Chondrocyte (in vitro differentiated cells): ENCODE results near the gene TBC1D21. TPM values are rescaled to one million over a fixed set of nuclear protein-coding genes. Genes with fewer than 3 reads are reported as not detected.

Experiments used
- DNase-seq: peaks from one replicate; pipeline ENCODE4 v3.0.0; 2021; ENCODE audit warnings: mixed read lengths, low spot score
- H3K27ac Mint-ChIP-seq: one replicate; pipeline ENCODE4 v1.8.0; 2021; ENCODE audit warnings: mild to moderate bottlenecking, moderate library complexity, mixed read lengths; ENCODE audit not compliant: unreplicated experiment
- H3K27me3 Mint-ChIP-seq: 2 replicates; pipeline ENCODE4 v1.8.0; 2021; ENCODE audit warnings: low read depth, mixed read lengths
- H3K36me3 Mint-ChIP-seq: 2 replicates; pipeline ENCODE4 v1.8.0; 2021; ENCODE audit warnings: low read depth, mixed read lengths
- H3K4me1 Mint-ChIP-seq: 2 replicates; pipeline ENCODE4 v1.8.0; 2021; ENCODE audit warnings: low read depth, mild to moderate bottlenecking, mixed read lengths
- H3K4me3 Mint-ChIP-seq: one replicate; pipeline ENCODE4 v1.8.0; 2021; ENCODE audit warnings: mild to moderate bottlenecking, moderate library complexity, mixed read lengths; ENCODE audit not compliant: unreplicated experiment
- H3K9me3 Mint-ChIP-seq: 2 replicates; pipeline ENCODE4 v1.8.0; 2021; ENCODE audit warnings: low read depth, mixed read lengths
- CTCF ChIP-seq: fragments of 200-600 bp; sonication (generic); IDR thresholded peaks from 2 replicates; pipeline ENCODE4 v1.5.0; 2021; ENCODE audit warnings: antibody characterized with exemption, mild to moderate bottlenecking, moderate library complexity
- total RNA-seq: library from RNA; stranded (reverse); gene quantifications from 3 replicates; pipeline ENCODE4 v1.2.1, GENCODE V29; 2021

The TBC1D21 gene
- total RNA-seq, 1 donor from 2014 or later, result not detected

DNA sequence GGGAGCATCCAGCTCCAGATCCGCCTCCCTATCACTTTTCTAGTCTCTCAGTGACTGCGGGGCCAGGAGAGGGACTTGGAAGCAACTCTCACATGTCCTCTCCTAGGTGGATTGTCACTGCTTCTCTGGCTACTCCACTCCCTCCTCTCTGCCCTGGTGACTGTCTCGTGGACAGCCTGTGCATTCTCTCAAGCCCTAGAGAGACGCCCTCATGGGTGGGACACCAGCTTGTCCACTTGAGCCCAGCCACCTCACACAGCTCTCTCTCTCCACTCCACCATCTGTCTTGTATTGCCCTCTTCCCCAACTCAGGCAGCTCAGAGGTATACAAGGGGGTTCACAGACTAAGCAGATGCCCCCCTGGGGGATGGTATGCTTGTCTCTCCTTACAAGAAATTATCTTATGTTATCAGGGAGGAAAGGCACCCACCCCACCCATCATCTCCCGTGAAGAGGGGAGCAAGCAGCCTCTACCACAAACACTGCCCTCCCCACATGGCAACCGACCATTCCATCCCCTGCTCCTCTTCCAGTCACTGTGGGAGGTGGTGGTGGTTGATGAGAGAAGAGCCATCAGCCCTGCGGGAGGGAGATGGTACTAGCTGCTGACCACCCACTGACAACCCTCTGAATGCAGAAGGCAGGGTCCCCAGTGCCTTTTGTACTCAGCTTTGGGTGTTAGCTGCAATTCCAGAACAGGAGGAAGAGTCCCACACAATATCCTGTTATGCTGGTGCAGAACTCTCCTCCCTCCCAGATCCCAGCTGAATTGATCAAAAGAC lies 37.3 kb downstream of the TBC1D21 start:
- peaks cover 29% of the 10 kb centered on the region for H3K36me3 Mint-ChIP-seq
- H3K27ac Mint-ChIP-seq, result no peak overlapping the region
- no peak for TF ChIP-seq CTCF
- DNase-seq, result peak; percentile 40
- no peak overlapping the region for H3K4me3 Mint-ChIP-seq
- no peaks in the 10 kb centered on the region for H3K27me3 Mint-ChIP-seq
- no peaks in the 10 kb centered on the region for H3K9me3 Mint-ChIP-seq
- H3K4me1 Mint-ChIP-seq, result peaks cover 14% of the 10 kb centered on the region

GRCh38 chr15:73912030-73912596 lies 38.7 kb downstream of the TBC1D21 start:
- TF ChIP-seq CTCF, result no peak
- H3K27me3 Mint-ChIP-seq, result no peaks in the 10 kb centered on the region
- H3K36me3 Mint-ChIP-seq, result peaks cover 25% of the 10 kb centered on the region
- no peak for DNase-seq
- no peaks in the 10 kb centered on the region for H3K9me3 Mint-ChIP-seq
- no peak overlapping the region for H3K4me3 Mint-ChIP-seq
- H3K27ac Mint-ChIP-seq, result no peak overlapping the region
- H3K4me1 Mint-ChIP-seq, result peaks cover 6% of the 10 kb centered on the region

DNA sequence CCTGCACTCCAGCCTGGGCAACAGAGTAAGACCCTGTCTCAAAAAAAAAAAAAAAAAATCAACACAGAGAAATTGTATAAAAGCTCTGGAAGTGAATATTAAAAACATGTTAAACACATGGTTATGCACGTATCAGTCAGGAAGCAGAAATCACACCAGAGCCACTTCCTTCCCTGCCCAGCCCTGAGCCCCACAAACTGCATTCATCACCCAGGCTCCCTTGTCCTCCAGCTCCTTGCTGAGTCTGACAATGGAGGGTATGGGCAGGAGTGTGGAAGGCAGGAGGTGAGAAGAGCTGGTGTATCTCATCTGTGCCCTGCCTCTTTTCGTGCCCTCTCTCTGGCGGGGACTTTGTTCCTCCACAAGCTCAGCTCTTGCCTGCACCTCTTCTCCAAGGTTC lies 40.8 kb downstream of the TBC1D21 start:
- no peak overlapping the region for H3K4me3 Mint-ChIP-seq
- no peak for TF ChIP-seq CTCF
- H3K4me1 Mint-ChIP-seq, result no peaks in the 10 kb centered on the region
- no peaks in the 10 kb centered on the region for H3K9me3 Mint-ChIP-seq
- no peak overlapping the region for H3K27ac Mint-ChIP-seq
- H3K36me3 Mint-ChIP-seq, result peaks cover 35% of the 10 kb centered on the region
- no peaks in the 10 kb centered on the region for H3K27me3 Mint-ChIP-seq
- no peak for DNase-seq

GRCh38 chr15:73915082-73915481 lies 41.7 kb downstream of the TBC1D21 start:
- Mint-ChIP-seq H3K4me1 (no peaks in the 10 kb centered on the region), H3K36me3 (peaks cover 35% of the 10 kb centered on the region), H3K27me3 (no peaks in the 10 kb centered on the region), H3K9me3 (no peaks in the 10 kb centered on the region), H3K27ac (no peak overlapping the region), H3K4me3 (no peak overlapping the region)
- no peak for DNase-seq
- no peak for TF ChIP-seq CTCF

- H3K27ac Mint-ChIP-seq, result no peak overlapping the region
- TF ChIP-seq CTCF, result no peak
- peaks cover 34% of the 10 kb centered on the region for H3K4me1 Mint-ChIP-seq
- no peaks in the 10 kb centered on the region for H3K27me3 Mint-ChIP-seq
- peaks cover 26% of the 10 kb centered on the region for H3K36me3 Mint-ChIP-seq
- DNase-seq, result no peak
- no peaks in the 10 kb centered on the region for H3K9me3 Mint-ChIP-seq
- H3K4me3 Mint-ChIP-seq, result no peak overlapping the region
Measured at GRCh38 chr15:73918784-73919183, 45.4 kb downstream of the TBC1D21 start.
